ENCODE data around the gene NKAIN1.
"Not testable (repeated sequence)": the region's sequence is repeated elsewhere in the genome, so short reads cannot be mapped to it uniquely, and the experiment has no call there.

Gene NKAIN1

DNA sequence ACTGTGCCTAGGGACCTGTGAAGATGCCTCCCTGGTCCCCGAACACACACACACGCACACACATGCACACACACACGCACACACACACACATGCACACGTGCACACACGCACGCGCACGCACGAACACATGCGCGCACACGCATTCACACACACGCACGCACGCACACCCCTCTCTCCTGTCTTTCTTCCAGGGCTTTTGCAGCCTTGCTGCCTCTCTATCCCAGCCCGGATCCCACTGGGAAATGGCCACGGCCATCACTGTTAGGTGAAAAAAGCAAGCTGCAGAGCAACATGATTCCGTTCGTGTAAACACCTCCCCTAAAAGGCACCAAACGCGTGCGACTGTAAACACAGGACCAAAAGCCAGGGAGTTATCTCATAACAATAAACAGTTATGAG lies 39.7 kb downstream of the NKAIN1 start:
- DNase-seq (ENCODE audit: low read depth): no peak
- no peak overlapping the region for H3K4me3 ChIP-seq (ENCODE audit: low read depth, low read length)
- TF ChIP-seq, protein P1, sequence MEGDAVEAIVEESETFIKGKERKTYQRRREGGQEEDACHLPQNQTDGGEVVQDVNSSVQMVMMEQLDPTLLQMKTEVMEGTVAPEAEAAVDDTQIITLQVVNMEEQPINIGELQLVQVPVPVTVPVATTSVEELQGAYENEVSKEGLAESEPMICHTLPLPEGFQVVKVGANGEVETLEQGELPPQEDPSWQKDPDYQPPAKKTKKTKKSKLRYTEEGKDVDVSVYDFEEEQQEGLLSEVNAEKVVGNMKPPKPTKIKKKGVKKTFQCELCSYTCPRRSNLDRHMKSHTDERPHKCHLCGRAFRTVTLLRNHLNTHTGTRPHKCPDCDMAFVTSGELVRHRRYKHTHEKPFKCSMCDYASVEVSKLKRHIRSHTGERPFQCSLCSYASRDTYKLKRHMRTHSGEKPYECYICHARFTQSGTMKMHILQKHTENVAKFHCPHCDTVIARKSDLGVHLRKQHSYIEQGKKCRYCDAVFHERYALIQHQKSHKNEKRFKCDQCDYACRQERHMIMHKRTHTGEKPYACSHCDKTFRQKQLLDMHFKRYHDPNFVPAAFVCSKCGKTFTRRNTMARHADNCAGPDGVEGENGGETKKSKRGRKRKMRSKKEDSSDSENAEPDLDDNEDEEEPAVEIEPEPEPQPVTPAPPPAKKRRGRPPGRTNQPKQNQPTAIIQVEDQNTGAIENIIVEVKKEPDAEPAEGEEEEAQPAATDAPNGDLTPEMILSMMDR (IDR thresholded peaks at IDR 0.05; ENCODE audit: control insufficient read depth, extremely low read depth, insufficient read depth): no peak

- TF ChIP-seq, protein P1 (IDR thresholded peaks at IDR 0.05; ENCODE audit: control insufficient read depth, extremely low read depth, insufficient read depth): no peak
- H3K4me3 ChIP-seq (ENCODE audit: low read depth, low read length): no peak overlapping the region
- no peak for DNase-seq (ENCODE audit: low read depth)
These were observed 40.4 kb downstream of the NKAIN1 start for GRCh38 chr1:31199236-31199790.

- H3K4me3 ChIP-seq (ENCODE audit: low read depth, low read length): no peak overlapping the region
- TF ChIP-seq, protein P1 (IDR thresholded peaks at IDR 0.05; ENCODE audit: control insufficient read depth, extremely low read depth, insufficient read depth): no peak
- no peak for DNase-seq (ENCODE audit: low read depth)
These were observed 41.1 kb downstream of the NKAIN1 start for GRCh38 chr1:31198600-31198999.

DNA sequence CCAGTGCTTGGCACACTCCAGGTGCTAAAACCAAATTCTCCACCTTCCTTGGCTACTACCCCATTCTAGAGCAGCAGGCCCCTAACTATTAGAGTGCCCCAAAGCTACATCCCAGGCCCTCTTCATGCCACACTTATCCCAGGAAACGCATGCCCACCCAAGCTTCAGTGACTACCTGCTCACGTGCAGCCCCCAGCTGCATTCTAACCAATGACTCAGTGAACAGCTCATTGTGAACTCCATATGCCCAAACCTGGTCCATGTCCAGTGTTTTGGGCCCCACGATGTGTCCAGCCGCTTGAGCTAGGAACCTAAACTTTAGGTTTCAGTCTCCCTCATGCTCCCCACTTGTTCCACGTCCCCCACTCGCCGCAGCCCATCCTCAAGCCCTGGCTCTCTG lies 41.5 kb downstream of the NKAIN1 start:
- TF ChIP-seq, protein P1 (IDR thresholded peaks at IDR 0.05; ENCODE audit: control insufficient read depth, extremely low read depth, insufficient read depth): no peak
- no peak for DNase-seq (ENCODE audit: low read depth)
- no peak overlapping the region for H3K4me3 ChIP-seq (ENCODE audit: low read depth, low read length)

- peak; percentile 63 for DNase-seq (ENCODE audit: low read depth)
- TF ChIP-seq, protein P1 (IDR thresholded peaks at IDR 0.05; ENCODE audit: control insufficient read depth, extremely low read depth, insufficient read depth): no peak
These were observed 43.0 kb downstream of the NKAIN1 start for GRCh38 chr1:31196685-31197084.

DNA sequence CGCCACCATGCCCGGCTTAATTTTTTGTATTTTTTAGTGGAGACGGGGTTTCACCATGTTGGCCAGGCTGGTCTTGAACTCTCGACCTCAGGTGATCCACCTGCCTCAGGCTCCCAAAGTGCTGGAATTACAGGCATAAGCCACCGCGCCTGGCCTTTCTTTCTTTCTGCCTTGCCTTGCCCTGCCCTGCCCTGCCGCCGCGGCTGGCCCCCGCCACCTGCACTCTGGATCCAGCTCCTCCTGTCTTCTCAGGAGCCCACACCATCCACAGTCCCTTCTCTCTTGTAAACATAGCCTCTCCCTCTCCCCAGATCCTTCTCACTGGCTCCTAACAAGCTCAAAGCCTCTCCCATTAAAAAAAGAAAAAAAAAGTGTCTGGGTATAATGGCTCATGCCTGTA lies 44.4 kb downstream of the NKAIN1 start:
- DNase-seq (ENCODE audit: low read depth); H3K4me3 ChIP-seq (ENCODE audit: low read depth, low read length): not testable (repeated sequence)

More at GRCh38 chr1:31196685-31197084, 43.0 kb downstream of the NKAIN1 start:
- no peak overlapping the region for H3K4me3 ChIP-seq (ENCODE audit: low read depth, low read length)

DNA sequence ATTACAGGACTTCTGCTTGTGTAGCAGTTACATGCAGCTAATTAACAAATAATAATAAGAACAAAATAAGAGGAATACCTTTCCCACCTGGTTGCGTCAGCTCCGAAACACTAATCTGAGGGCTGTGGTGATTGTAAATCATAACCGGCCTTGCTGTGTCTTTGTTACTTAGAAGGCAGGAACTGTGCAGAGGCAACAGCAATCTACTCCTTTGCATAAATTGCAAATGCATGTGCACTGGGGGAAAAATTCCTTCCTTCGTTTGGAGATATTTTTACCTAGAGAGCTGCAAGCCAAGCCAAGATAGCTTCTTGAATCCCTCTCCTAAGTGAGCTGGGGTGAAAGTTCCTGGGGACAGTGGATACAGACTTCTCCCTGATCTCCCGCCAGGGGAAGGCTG lies 46.0 kb downstream of the NKAIN1 start:
- DNase-seq (ENCODE audit: low read depth): no peak
- TF ChIP-seq, protein P1 (IDR thresholded peaks at IDR 0.05; ENCODE audit: control insufficient read depth, extremely low read depth, insufficient read depth): no peak
- no peak overlapping the region for H3K4me3 ChIP-seq (ENCODE audit: low read depth, low read length)

All from LNCaP clone FGC (cell line).